ENCODE results near the gene RDH8.
"Not testable (repeated sequence)": the region's sequence is repeated elsewhere in the genome, so short reads cannot be mapped to it uniquely, and the experiment has no call there.

RDH8 gene

GRCh38 chr19:10005632-10006334, 7.5 kb upstream of the RDH8 start:
- no peak for DNase-seq (ENCODE audit: low spot score)

GRCh38 chr19:10006335-10006708, 7.0 kb upstream of the RDH8 start:
- DNase-seq (ENCODE audit: low spot score) = peak; percentile 75

- DNase-seq (ENCODE audit: low spot score) = no peak
Observed at GRCh38 chr19:10006752-10007323, 6.4 kb upstream of the RDH8 start.

GRCh38 chr19:10007371-10008183, 5.7 kb upstream of the RDH8 start:
- DNase-seq (ENCODE audit: low spot score) = peak; percentile 76

- DNase-seq (ENCODE audit: low spot score) = no peak
Observed at GRCh38 chr19:10008184-10008765, 5.0 kb upstream of the RDH8 start.

- DNase-seq (ENCODE audit: low spot score) = no peak
Observed at GRCh38 chr19:10009714-10010224, 3.5 kb upstream of the RDH8 start.

- peak; percentile 80 for DNase-seq (ENCODE audit: low spot score)
Observed at GRCh38 chr19:10010247-10010691, 3.0 kb upstream of the RDH8 start, which contains the start of gene COL5A3. Gene COL5A3, minus strand, starts transcription at chr19:10010504. Its CDS starts 119 bp downstream, at chr19:10010385.

- DNase-seq (ENCODE audit: low spot score) = no peak
Observed at GRCh38 chr19:10010939-10011338, 2.3 kb upstream of the RDH8 start.

- no peak for DNase-seq (ENCODE audit: low spot score)
Observed at GRCh38 chr19:10011974-10012373, 1.3 kb upstream of the RDH8 start.

- no peak for DNase-seq (ENCODE audit: low spot score)
Observed at GRCh38 chr19:10013834-10014618, 743 bp downstream of the RDH8 start.

- DNase-seq (ENCODE audit: low spot score) = no peak
Observed at GRCh38 chr19:10018263-10018662, 5.0 kb downstream of the RDH8 start.

GRCh38 chr19:10018786-10019185, 5.5 kb downstream of the RDH8 start:
- DNase-seq (ENCODE audit: low spot score) = no peak

GRCh38 chr19:10019246-10019645, 6.0 kb downstream of the RDH8 start:
- DNase-seq (ENCODE audit: low spot score) = no peak

- no peak for DNase-seq (ENCODE audit: low spot score)
Observed at GRCh38 chr19:10020851-10021250, 7.6 kb downstream of the RDH8 start.

- DNase-seq (ENCODE audit: low spot score) = no peak
Observed at GRCh38 chr19:10021446-10021845, 8.2 kb downstream of the RDH8 start.

GRCh38 chr19:10021863-10022262, 8.6 kb downstream of the RDH8 start:
- DNase-seq (ENCODE audit: low spot score) = no peak

- DNase-seq (ENCODE audit: low spot score) = not testable (repeated sequence)
Observed at GRCh38 chr19:10023096-10023495, 9.8 kb downstream of the RDH8 start.

GRCh38 chr19:10026744-10027143, 13.5 kb downstream of the RDH8 start:
- DNase-seq (ENCODE audit: low spot score) = no peak

- peak; percentile 98 for DNase-seq (ENCODE audit: low spot score)
Observed at GRCh38 chr19:10027158-10027997, 14.1 kb downstream of the RDH8 start.

GRCh38 chr19:10033614-10034013, 20.3 kb downstream of the RDH8 start:
- DNase-seq (ENCODE audit: low spot score) = no peak
